ENCODE data around the gene TMEM256. TPM values are rescaled to one million over a fixed set of nuclear protein-coding genes. Genes with fewer than 3 reads are reported as not detected.

TMEM256 gene
- total and polyA plus RNA-seq, 9 donors = 45.4 to 100 (median 58.2) TPM

DNA sequence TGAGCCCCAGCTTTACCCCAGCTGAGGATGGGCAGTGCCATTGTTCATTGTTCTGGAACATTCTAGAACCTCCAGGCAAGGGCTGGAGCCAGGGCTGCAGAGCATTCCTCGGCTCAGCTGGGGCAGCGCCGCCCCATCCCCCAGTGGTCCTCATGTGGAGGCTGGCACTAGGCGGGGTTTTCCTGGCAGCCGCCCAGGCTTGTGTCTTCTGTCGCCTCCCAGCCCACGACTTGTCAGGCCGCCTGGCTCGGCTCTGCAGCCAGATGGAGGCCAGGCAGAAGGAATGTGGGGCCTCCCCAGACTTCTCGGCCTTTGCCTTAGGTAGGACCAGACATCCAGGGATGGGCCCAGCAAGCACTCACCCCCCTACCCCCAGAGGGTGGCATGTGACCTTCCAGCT is 48.8 kb downstream of the TMEM256 start, which contains the start of gene TMEM95:
TSS of gene TMEM95 (plus strand) at position 104 of the 400 bp plus-strand sequence. CDS start at position 153, 49 bp downstream.
- H3K27ac ChIP-seq (ENCODE audit: low read length) = peak within 1 kb of the TSS; percentile 69
- H3K9me3 ChIP-seq (replicated peaks; ENCODE audit: control insufficient read depth, low read depth, low read length) = no peaks in the 10 kb centered on the region
- H3K4me3 ChIP-seq (ENCODE audit: low read length) = no peak within 1 kb of the TSS
- DNase-seq = peak; percentile 76
- H3K27me3 ChIP-seq (ENCODE audit: control insufficient read depth, insufficient read depth, low read length) = no peaks in the 10 kb centered on the region
- peaks cover 51% of the 10 kb centered on the region for H3K4me1 ChIP-seq (ENCODE audit: control insufficient read depth, insufficient read depth, low read length)
- 41% methylated on average over 10 of the region's 10 CpGs for WGBS (ENCODE audit: insufficient coverage)
- no peaks in the 10 kb centered on the region for H3K36me3 ChIP-seq (ENCODE audit: control insufficient read depth, insufficient read depth, low read length)

DNA sequence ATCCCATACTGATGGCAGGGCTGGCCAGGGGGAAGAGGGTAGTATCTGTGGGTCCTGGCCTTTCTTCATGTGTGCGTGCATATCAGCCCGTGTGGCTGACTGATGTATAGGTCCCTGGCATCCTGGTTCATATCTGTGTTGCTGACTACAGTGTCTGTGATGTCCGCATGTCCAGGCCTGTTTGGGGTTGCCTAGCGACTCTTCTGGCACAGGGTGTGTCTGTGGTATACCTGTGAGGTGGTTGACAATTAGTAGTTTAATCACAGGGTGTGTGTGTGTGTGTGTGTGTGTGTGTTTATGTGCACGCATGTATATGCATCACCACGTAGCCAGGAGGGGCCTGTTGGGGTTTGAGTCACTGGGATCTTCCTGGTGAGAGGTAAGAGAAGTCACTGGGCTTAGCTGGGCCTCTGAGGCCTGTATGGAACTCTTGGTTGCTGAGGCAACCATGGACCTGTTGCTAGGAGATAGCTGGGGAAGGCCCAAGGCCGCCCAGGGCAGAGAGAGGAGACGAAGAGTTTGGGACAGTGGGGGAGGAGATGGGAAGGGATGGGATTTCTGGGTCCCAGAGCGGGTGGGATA is 49.5 kb downstream of the TMEM256 start:
- peak; percentile 74 for DNase-seq
- no peaks in the 10 kb centered on the region for H3K36me3 ChIP-seq (ENCODE audit: control insufficient read depth, insufficient read depth, low read length)
- no peaks in the 10 kb centered on the region for H3K27me3 ChIP-seq (ENCODE audit: control insufficient read depth, insufficient read depth, low read length)
- 53% methylated on average over 7 of the region's 9 CpGs for WGBS (ENCODE audit: insufficient coverage)
- no peaks in the 10 kb centered on the region for H3K9me3 ChIP-seq (replicated peaks; ENCODE audit: control insufficient read depth, low read depth, low read length)
- H3K4me3 ChIP-seq (ENCODE audit: low read length) = no peak overlapping the region
- H3K4me1 ChIP-seq (ENCODE audit: control insufficient read depth, insufficient read depth, low read length) = peaks cover 58% of the 10 kb centered on the region
- peak overlapping the region; percentile 69 for H3K27ac ChIP-seq (ENCODE audit: low read length)

Other genes with a start within 250 kb of the TMEM256 start
Only the 30 nearest of the 39 such genes appear.
- 34.1 TPM for gene DVL2, start 169.6 kb downstream of the TMEM256 start, total RNA-seq
- 10 to 100 TPM; 31.2 to 43.3 (median 40.0) TPM for gene DVL2, start 169.6 kb downstream of the TMEM256 start, polyA plus RNA-seq (ENCODE audit: insufficient read depth in 1 of 8, insufficient read length in 8 of 8, low replicate concordance in 1 of 8)
- 29.1 TPM for gene PHF23, start 164.6 kb downstream of the TMEM256 start, total RNA-seq
- gene PHF23, start 164.6 kb downstream of the TMEM256 start, polyA plus RNA-seq (ENCODE audit: insufficient read depth in 1 of 8, insufficient read length in 8 of 8, low replicate concordance in 1 of 8) = 10 to 100 TPM; 32.8 to 47.8 (median 40.0) TPM
- 324 TPM for gene GABARAP, start 161.6 kb downstream of the TMEM256 start, total RNA-seq
- gene GABARAP, start 161.6 kb downstream of the TMEM256 start, polyA plus RNA-seq (ENCODE audit: insufficient read depth in 1 of 8, insufficient read length in 8 of 8, low replicate concordance in 1 of 8) = 100 to 1,000 TPM; 308 to 363 (median 333) TPM
- 43.4 TPM for gene CTDNEP1, start 152.4 kb downstream of the TMEM256 start, total RNA-seq
- gene CTDNEP1, start 152.4 kb downstream of the TMEM256 start, polyA plus RNA-seq (ENCODE audit: insufficient read depth in 1 of 8, insufficient read length in 8 of 8, low replicate concordance in 1 of 8) = 100 to 1,000 TPM; 152 to 181 (median 165) TPM
- gene ELP5, start 151.9 kb downstream of the TMEM256 start, total RNA-seq = 45.4 TPM
- gene ELP5, start 151.9 kb downstream of the TMEM256 start, polyA plus RNA-seq (ENCODE audit: insufficient read depth in 1 of 8, insufficient read length in 8 of 8, low replicate concordance in 1 of 8) = 10 to 100 TPM; 36.7 to 64.6 (median 39.6) TPM
- gene CLDN7, start 141.6 kb downstream of the TMEM256 start, total RNA-seq = 0.71 TPM
- 1 to 10 TPM in 7 of 8 donors, under 1 TPM in 1; 0.28 to 8.8 (median 2.0) TPM for gene CLDN7, start 141.6 kb downstream of the TMEM256 start, polyA plus RNA-seq (ENCODE audit: insufficient read depth in 1 of 8, insufficient read length in 8 of 8, low replicate concordance in 1 of 8)
- 21.3 TPM for gene SLC2A4, start 122.4 kb downstream of the TMEM256 start, total RNA-seq
- 10 to 100 TPM in 6 of 8 donors, 1 to 10 TPM in 2; 7.1 to 35.3 (median 24.5) TPM for gene SLC2A4, start 122.4 kb downstream of the TMEM256 start, polyA plus RNA-seq (ENCODE audit: insufficient read depth in 1 of 8, insufficient read length in 8 of 8, low replicate concordance in 1 of 8)
- 0.58 TPM for gene YBX2, start 109.5 kb downstream of the TMEM256 start, total RNA-seq
- gene YBX2, start 109.5 kb downstream of the TMEM256 start, polyA plus RNA-seq (ENCODE audit: insufficient read depth in 1 of 8, insufficient read length in 8 of 8, low replicate concordance in 1 of 8) = 1 to 10 TPM in 6 of 8 donors, under 1 TPM in 2; 0.36 to 2.7 (median 1.4) TPM
- gene EIF5A, start 96.5 kb downstream of the TMEM256 start, total RNA-seq = 175 TPM
- gene EIF5A, start 96.5 kb downstream of the TMEM256 start, polyA plus RNA-seq (ENCODE audit: insufficient read depth in 1 of 8, insufficient read length in 8 of 8, low replicate concordance in 1 of 8) = 100 to 1,000 TPM; 266 to 372 (median 330) TPM
- 34.7 TPM for gene GPS2, start 88.7 kb downstream of the TMEM256 start, total RNA-seq
- gene GPS2, start 88.7 kb downstream of the TMEM256 start, polyA plus RNA-seq (ENCODE audit: insufficient read depth in 1 of 8, insufficient read length in 8 of 8, low replicate concordance in 1 of 8) = 10 to 100 TPM; 57.5 to 65.9 (median 59.8) TPM
- gene NEURL4, start 74.8 kb downstream of the TMEM256 start, total RNA-seq = 17.7 TPM
- gene NEURL4, start 74.8 kb downstream of the TMEM256 start, polyA plus RNA-seq (ENCODE audit: insufficient read depth in 1 of 8, insufficient read length in 8 of 8, low replicate concordance in 1 of 8) = 10 to 100 TPM; 13.3 to 21.7 (median 19.2) TPM
- gene ACAP1, start 67.6 kb downstream of the TMEM256 start, total RNA-seq = 12.1 TPM
- 10 to 100 TPM in 2 of 8 donors, 1 to 10 TPM in 6; 4.7 to 10.2 (median 7.2) TPM for gene ACAP1, start 67.6 kb downstream of the TMEM256 start, polyA plus RNA-seq (ENCODE audit: insufficient read depth in 1 of 8, insufficient read length in 8 of 8, low replicate concordance in 1 of 8)
- 4.7 TPM for gene KCTD11, start 51.9 kb downstream of the TMEM256 start, total RNA-seq
- 10 to 100 TPM in 1 of 8 donors, 1 to 10 TPM in 7; 6.8 to 10.5 (median 7.9) TPM for gene KCTD11, start 51.9 kb downstream of the TMEM256 start, polyA plus RNA-seq (ENCODE audit: insufficient read depth in 1 of 8, insufficient read length in 8 of 8, low replicate concordance in 1 of 8)
- gene TMEM95, start 48.9 kb downstream of the TMEM256 start, total RNA-seq = not detected
- not detected for gene TMEM95, start 48.9 kb downstream of the TMEM256 start, polyA plus RNA-seq (ENCODE audit: insufficient read depth in 1 of 8, insufficient read length in 8 of 8, low replicate concordance in 1 of 8)
- gene TNK1, start 23.0 kb downstream of the TMEM256 start, total RNA-seq = 0.31 TPM
- 1 to 10 TPM in 2 of 8 donors, under 1 TPM in 6; 0.23 to 1.3 (median 0.70) TPM for gene TNK1, start 23.0 kb downstream of the TMEM256 start, polyA plus RNA-seq (ENCODE audit: insufficient read depth in 1 of 8, insufficient read length in 8 of 8, low replicate concordance in 1 of 8)
- gene PLSCR3, start 9.6 kb downstream of the TMEM256 start, total RNA-seq = 14.2 TPM
- 10 to 100 TPM; 24.2 to 38.9 (median 30.0) TPM for gene PLSCR3, start 9.6 kb downstream of the TMEM256 start, polyA plus RNA-seq (ENCODE audit: insufficient read depth in 1 of 8, insufficient read length in 8 of 8, low replicate concordance in 1 of 8)
- 7.7 TPM for gene NLGN2, start 3.7 kb upstream of the TMEM256 start, total RNA-seq
- gene NLGN2, start 3.7 kb upstream of the TMEM256 start, polyA plus RNA-seq (ENCODE audit: insufficient read depth in 1 of 8, insufficient read length in 8 of 8, low replicate concordance in 1 of 8) = 10 to 100 TPM; 20.6 to 36.2 (median 27.0) TPM
- not detected for gene SPEM1, start 16.2 kb upstream of the TMEM256 start, total RNA-seq
- not detected for gene SPEM1, start 16.2 kb upstream of the TMEM256 start, polyA plus RNA-seq (ENCODE audit: insufficient read depth in 1 of 8, insufficient read length in 8 of 8, low replicate concordance in 1 of 8)
- gene SPEM2, start 21.5 kb upstream of the TMEM256 start, total RNA-seq = not detected
- gene SPEM2, start 21.5 kb upstream of the TMEM256 start, polyA plus RNA-seq (ENCODE audit: insufficient read depth in 1 of 8, insufficient read length in 8 of 8, low replicate concordance in 1 of 8) = not detected
- not detected for gene SPEM3, start 24.8 kb upstream of the TMEM256 start, total RNA-seq
- under 1 TPM in 1 of 8 donors, not detected in 7; 0.26 TPM for gene SPEM3, start 24.8 kb upstream of the TMEM256 start, polyA plus RNA-seq (ENCODE audit: insufficient read depth in 1 of 8, insufficient read length in 8 of 8, low replicate concordance in 1 of 8)
- 0.93 TPM for gene TMEM102, start 31.3 kb upstream of the TMEM256 start, total RNA-seq
- 1 to 10 TPM in 4 of 8 donors, under 1 TPM in 4; 0.72 to 1.7 (median 0.95) TPM for gene TMEM102, start 31.3 kb upstream of the TMEM256 start, polyA plus RNA-seq (ENCODE audit: insufficient read depth in 1 of 8, insufficient read length in 8 of 8, low replicate concordance in 1 of 8)
- 1.6 TPM for gene FGF11, start 35.4 kb upstream of the TMEM256 start, total RNA-seq
- 1 to 10 TPM; 1.0 to 4.8 (median 2.1) TPM for gene FGF11, start 35.4 kb upstream of the TMEM256 start, polyA plus RNA-seq (ENCODE audit: insufficient read depth in 1 of 8, insufficient read length in 8 of 8, low replicate concordance in 1 of 8)
- gene CHRNB1, start 41.0 kb upstream of the TMEM256 start, total RNA-seq = 52.8 TPM
- gene CHRNB1, start 41.0 kb upstream of the TMEM256 start, polyA plus RNA-seq (ENCODE audit: insufficient read depth in 1 of 8, insufficient read length in 8 of 8, low replicate concordance in 1 of 8) = 10 to 100 TPM; 58.0 to 80.8 (median 70.9) TPM
- gene ZBTB4, start 75.5 kb upstream of the TMEM256 start, total RNA-seq = 14.1 TPM
- 10 to 100 TPM; 20.1 to 31.6 (median 24.5) TPM for gene ZBTB4, start 75.5 kb upstream of the TMEM256 start, polyA plus RNA-seq (ENCODE audit: insufficient read depth in 1 of 8, insufficient read length in 8 of 8, low replicate concordance in 1 of 8)
- gene SLC35G6, start 77.3 kb upstream of the TMEM256 start, total RNA-seq = not detected
- under 1 TPM in 6 of 8 donors, not detected in 2; 0.09 to 0.27 (median 0.18) TPM for gene SLC35G6, start 77.3 kb upstream of the TMEM256 start, polyA plus RNA-seq (ENCODE audit: insufficient read depth in 1 of 8, insufficient read length in 8 of 8, low replicate concordance in 1 of 8)
- 30.9 TPM for gene POLR2A, start 80.3 kb upstream of the TMEM256 start, total RNA-seq
- 10 to 100 TPM; 42.0 to 81.0 (median 60.8) TPM for gene POLR2A, start 80.3 kb upstream of the TMEM256 start, polyA plus RNA-seq (ENCODE audit: insufficient read depth in 1 of 8, insufficient read length in 8 of 8, low replicate concordance in 1 of 8)
- 13.2 TPM for gene TNFSF12, start 145.0 kb upstream of the TMEM256 start, total RNA-seq
- gene TNFSF12, start 145.0 kb upstream of the TMEM256 start, polyA plus RNA-seq (ENCODE audit: insufficient read depth in 1 of 8, insufficient read length in 8 of 8, low replicate concordance in 1 of 8) = 10 to 100 TPM; 22.2 to 35.9 (median 28.2) TPM
- 2.2 TPM for gene TNFSF13, start 154.7 kb upstream of the TMEM256 start, total RNA-seq
- 1 to 10 TPM; 3.5 to 5.9 (median 4.3) TPM for gene TNFSF13, start 154.7 kb upstream of the TMEM256 start, polyA plus RNA-seq (ENCODE audit: insufficient read depth in 1 of 8, insufficient read length in 8 of 8, low replicate concordance in 1 of 8)
- 34.5 TPM for gene SENP3, start 157.8 kb upstream of the TMEM256 start, total RNA-seq
- gene SENP3, start 157.8 kb upstream of the TMEM256 start, polyA plus RNA-seq (ENCODE audit: insufficient read depth in 1 of 8, insufficient read length in 8 of 8, low replicate concordance in 1 of 8) = 10 to 100 TPM; 33.8 to 43.6 (median 41.7) TPM
- gene CD68, start 175.5 kb upstream of the TMEM256 start, total RNA-seq = 15.7 TPM
- gene CD68, start 175.5 kb upstream of the TMEM256 start, polyA plus RNA-seq (ENCODE audit: insufficient read depth in 1 of 8, insufficient read length in 8 of 8, low replicate concordance in 1 of 8) = 10 to 100 TPM; 20.2 to 56.6 (median 38.8) TPM